Measurements from ENCODE around the gene CASK.

GRCh38 chrX:41559235-41560052, 363.9 kb downstream of the CASK start:
- no peak for TF ChIP-seq CTCF (IDR thresholded peaks at IDR 0.05)
- TF ChIP-seq POLR2A (IDR thresholded peaks at IDR 0.05; ENCODE audit: low read depth), result no peak
- no peak for TF ChIP-seq POLR2AphosphoS5 (IDR thresholded peaks at IDR 0.05)
- no peak for TF ChIP-seq EP300 (IDR thresholded peaks at IDR 0.05)
